DMS 273 (cell line): ENCODE results near the gene WHRN.

Experiments
- DNase-seq: peaks from one replicate; lab custom pipeline; 2025; ENCODE audit not compliant: unreplicated experiment; lab: John Stamatoyannopoulos, UW

The WHRN gene

DNA sequence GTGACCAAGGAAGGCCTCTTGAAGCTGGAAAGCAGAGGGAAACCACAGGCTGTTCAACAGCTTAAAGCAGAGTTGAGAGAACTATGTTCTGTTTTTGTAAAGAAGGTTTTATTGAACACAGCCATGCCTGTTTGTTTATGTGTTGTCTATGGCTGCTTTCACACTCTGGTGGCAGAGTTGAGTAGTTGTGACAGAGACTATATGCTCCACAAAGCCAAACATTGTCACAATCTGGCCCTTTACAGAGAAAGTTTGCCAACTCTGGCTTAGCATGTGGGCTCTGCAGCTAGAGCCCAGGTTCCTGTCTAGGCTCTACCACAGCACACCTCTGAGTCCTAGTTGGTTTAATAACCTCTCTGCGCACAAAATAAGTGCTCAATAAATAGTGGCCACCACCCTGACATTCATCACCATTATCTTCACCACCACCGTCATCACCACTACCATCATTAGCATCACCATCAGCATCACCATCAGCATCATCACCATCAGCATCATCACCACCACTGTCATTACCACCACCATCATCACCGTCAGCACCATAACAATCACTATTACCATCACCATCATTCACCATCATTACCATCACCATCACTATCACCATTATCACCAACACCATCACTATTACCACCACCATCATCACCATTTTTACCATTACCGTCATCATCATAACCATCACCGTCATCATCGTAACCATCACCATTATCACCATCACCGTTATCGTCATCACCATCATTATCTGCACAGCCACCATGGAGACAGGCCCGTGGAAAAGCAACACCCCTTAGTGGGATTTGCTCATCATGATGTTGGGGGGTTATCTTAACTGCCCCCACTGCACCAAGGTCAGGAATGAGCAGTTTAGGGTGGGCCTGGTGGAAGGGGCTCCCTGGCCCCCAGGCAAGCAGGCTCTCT lies 135.8 kb downstream of the WHRN start:
- DNase-seq, result no peak

GRCh38 chr9:114367772-114368569 lies 137.3 kb downstream of the WHRN start:
- no peak for DNase-seq

- no peak for DNase-seq
Measured at GRCh38 chr9:114367366-114367765, 137.9 kb downstream of the WHRN start.

DNA sequence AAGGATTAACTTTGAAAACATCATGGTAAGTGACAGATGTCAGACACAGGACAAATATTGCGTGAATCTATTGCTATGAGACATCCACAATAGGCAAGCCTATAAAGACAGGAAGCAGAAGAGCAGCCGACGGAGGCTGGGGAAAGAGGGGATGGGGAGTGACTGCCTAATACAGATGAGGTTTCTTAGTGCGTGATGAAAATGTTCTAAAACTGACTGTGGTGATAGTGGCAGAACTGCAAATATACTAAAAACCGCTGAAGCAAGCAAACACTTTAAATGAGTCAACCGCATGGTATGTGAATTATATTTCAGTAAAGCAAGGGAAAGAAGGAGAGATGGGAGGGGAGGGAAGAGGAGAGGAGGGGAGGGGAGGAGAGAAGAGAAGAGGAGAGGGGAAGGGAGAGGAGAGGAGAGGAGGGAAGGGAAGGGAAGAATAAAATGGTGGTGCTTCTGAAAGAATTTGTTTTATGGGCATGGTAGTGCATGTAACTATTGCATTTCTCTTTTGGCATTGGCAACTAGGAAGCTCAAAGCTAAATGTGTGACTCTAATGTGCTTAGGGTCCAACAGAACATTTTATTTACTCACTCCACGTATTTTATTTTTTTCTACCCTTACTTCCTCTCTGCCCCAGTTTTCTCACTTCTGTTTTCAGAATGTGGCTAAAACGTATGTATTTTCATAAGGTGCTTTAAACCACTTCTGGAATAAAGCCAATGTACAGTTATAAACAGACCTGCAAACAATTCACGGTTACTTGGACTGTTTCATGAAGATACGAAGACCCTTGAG lies 138.7 kb downstream of the WHRN start:
- no peak for DNase-seq

GRCh38 chr9:114365194-114365593 lies 140.1 kb downstream of the WHRN start:
- DNase-seq, result no peak

- no peak for DNase-seq
Measured at GRCh38 chr9:114364134-114365041, 140.9 kb downstream of the WHRN start.

DNA sequence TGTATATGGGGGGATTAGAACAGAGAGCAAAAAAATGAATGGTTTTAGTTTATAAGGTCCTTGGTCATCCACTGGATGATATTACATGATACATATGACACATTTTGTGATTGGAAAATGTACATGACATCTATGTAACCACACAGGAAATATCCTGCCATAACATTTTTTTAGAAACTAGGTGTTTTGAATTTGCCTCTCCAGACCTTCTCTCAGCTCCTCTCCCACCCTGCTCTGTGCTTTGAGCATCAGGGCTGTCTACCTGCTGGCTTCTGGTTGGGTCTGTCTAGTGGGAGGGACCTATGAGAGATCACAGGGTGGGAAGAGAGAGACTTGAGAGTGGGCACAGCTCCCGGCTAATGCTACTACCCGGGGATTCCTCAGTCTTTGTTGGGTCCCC lies 141.8 kb downstream of the WHRN start:
- no peak for DNase-seq

DNA sequence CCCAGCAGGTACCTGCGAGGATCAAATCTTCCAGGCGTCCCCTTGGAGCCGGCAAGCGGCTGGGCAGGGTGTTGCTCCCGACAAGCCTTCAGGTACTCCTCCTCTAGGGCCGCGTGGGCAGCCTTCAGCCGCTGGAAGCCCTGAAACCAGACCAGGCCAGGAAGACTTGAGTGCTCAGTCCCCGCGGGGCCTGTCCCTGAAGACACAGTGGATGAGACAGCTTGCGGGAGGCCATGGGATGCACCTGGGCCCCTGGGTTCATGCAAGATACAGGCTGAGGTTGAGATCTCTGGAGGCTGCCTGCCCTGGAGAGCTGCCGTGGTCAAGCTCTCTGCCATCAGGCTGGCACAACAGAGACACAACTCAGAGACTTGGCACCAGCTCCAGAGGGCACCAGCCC lies 142.9 kb downstream of the WHRN start:
- no peak for DNase-seq

- DNase-seq, result no peak
Measured at GRCh38 chr9:114361542-114361941, 143.7 kb downstream of the WHRN start.

- DNase-seq, result no peak
Measured at GRCh38 chr9:114359801-114360200, 145.5 kb downstream of the WHRN start.

GRCh38 chr9:114357911-114358328 lies 147.4 kb downstream of the WHRN start:
- DNase-seq, result no peak

- no peak for DNase-seq
Measured at GRCh38 chr9:114357360-114357759, 147.9 kb downstream of the WHRN start.

DNA sequence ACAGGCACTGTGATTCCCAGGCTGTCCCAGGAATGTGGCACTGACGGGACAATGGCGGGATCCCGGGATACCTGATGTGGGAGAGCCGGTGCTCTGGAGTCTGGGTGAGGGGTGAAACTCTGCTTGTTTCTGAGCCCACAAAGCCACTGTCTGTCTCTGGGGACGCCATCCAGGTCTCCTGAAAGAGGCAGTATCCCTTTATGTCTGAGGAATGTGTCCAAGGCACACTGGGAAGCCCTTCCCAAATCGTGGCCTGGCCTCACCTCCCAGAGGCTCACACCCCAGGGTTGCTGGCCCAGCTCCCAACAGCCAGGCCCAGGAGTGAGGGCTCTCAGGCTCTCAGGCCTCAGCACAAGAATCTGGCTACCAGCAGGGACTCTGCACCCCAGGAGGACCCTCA lies 148.5 kb downstream of the WHRN start:
- no peak for DNase-seq

GRCh38 chr9:114355821-114356220 lies 149.5 kb downstream of the WHRN start:
- DNase-seq, result no peak
